Spleen (tissue), 11 donors: ENCODE measurements around the gene TSPO. TPM values are rescaled to one million over a fixed set of nuclear protein-coding genes. Genes with fewer than 3 reads are reported as not detected.

Experiments
- DNase-seq: peaks from one replicate; pipeline ENCODE4 v3.0.0-alpha.2; 2020
- H3K27ac ChIP-seq, 8 donors: fragments of 200-600 bp; sonication (generic) in 7 of 8; 1 replicate in 4 of 8; 2 replicates in 4 of 8; pipeline versions ENCODE4 v1.5.0 to v1.8.0; 2016 to 2021; ENCODE audit warnings: inconsistent platforms in 4 of 8, mild to moderate bottlenecking in 4 of 8, moderate library complexity in 1 of 8
- H3K27me3 ChIP-seq, 7 donors: fragments of 200-600 bp; sonication (generic) in 6 of 7; replicated peaks in 1 of 7; 1 replicate in 4 of 7; 2 replicates in 3 of 7; pipeline versions ENCODE4 v1.5.0 to v1.8.0; 2016 to 2021; ENCODE audit warnings: inconsistent platforms in 3 of 7, mild to moderate bottlenecking in 1 of 7
- H3K36me3 ChIP-seq, 6 donors: fragments of 200-600 bp; sonication (generic) in 5 of 6; 1 replicate in 4 of 6; 2 replicates in 2 of 6; pipeline versions ENCODE4 v1.5.0 to v1.8.0; 2016 to 2021; ENCODE audit warnings: inconsistent platforms in 2 of 6
- H3K4me1 ChIP-seq, 6 donors: fragments of 200-600 bp; sonication (generic) in 5 of 6; 1 replicate in 3 of 6; 2 replicates in 3 of 6; pipeline versions ENCODE4 v1.5.0 to v1.8.0; 2016 to 2021; ENCODE audit warnings: inconsistent platforms in 3 of 6
- H3K4me3 ChIP-seq, 8 donors: fragments of 200-600 bp; sonication (generic) in 7 of 8; 1 replicate in 4 of 8; 2 replicates in 4 of 8; pipeline versions ENCODE4 v1.5.0 to v1.8.0; 2016 to 2021; ENCODE audit warnings: inconsistent platforms in 4 of 8, mild to moderate bottlenecking in 4 of 8, moderate library complexity in 2 of 8
- H3K9me3 ChIP-seq, 8 donors: fragments of 200-600 bp; sonication (generic) in 7 of 8; 1 replicate in 4 of 8; 2 replicates in 4 of 8; pipeline versions ENCODE4 v1.5.0 to v1.8.0; 2016 to 2021; ENCODE audit warnings: inconsistent platforms in 4 of 8
- CTCF ChIP-seq, 11 experiments: fragments of 200-600 bp in 7 of 11; fragments of 450-650 bp in 4 of 11; sonication (generic) in 4 of 11; IDR thresholded peaks in 8 of 11; conservative IDR thresholded peaks in 3 of 11; 1 replicate in 7 of 11; 2 replicates in 4 of 11; pipeline versions ENCODE4 v1.4.0 to v1.8.0; 2016 to 2021; ENCODE audit warnings: antibody characterized with exemption in 11 of 11, inconsistent platforms in 4 of 11, mild to moderate bottlenecking in 1 of 11
- POLR2A ChIP-seq, 3 donors: fragments of 450-650 bp; IDR thresholded peaks; one replicate each; pipeline ENCODE4 v1.5.1; 2017; ENCODE audit warnings: antibody characterized with exemption in 3 of 3, mild to moderate bottlenecking in 1 of 3
- POLR2AphosphoS5 ChIP-seq, 3 donors: sonication (generic); formaldehyde crosslinking; IDR thresholded peaks; one replicate each; pipeline ENCODE4 v1.5.1; 2017; ENCODE audit warnings: antibody characterized with exemption in 3 of 3
- WGBS, 5 donors: extraction: QIAGEN DNeasy Blood & Tissue Kit in 3 of 5; methylation state at CpG; one replicate each; pipeline versions ENCODE4 v1.1.5 to v1.1.7; 2013 to 2018; 5-methylcytosine and 5-hydroxymethylcytosine counted together
- intact Hi-C: fragments of 100-400 bp; cut with DNase I; formaldehyde crosslinking; loops from one replicate; pipeline ENCODE4 v1.15.0; 2023; ENCODE audit warnings: low total_unique reads
- polyA plus RNA-seq, 3 donors: library from polyadenylated mRNA; stranded (reverse); fragments of 200-250 nt; gene quantifications; one replicate each; pipeline ENCODE4 v1.2.1, GENCODE V29; 2013
- total RNA-seq, 7 donors: library from RNA; depleted of rRNA in 3 of 7; stranded (reverse); fragments of >200 nt in 3 of 7; fragmentation: NEBNext Ultra II Directional in 4 of 7; extraction: Animal tissue kit (Norgen Biotek cat#: 25700) in 4 of 7; gene quantifications; one replicate each; pipeline versions ENCODE4 v1.1.0 to v1.2.1, GENCODE V29; 2016 to 2021
- donor health status: healthy with polysubstance abuse.
- donor health status: DM: no; HTN: no; CAD: no; lungs with moderate emphysema.
- donor health status: DM: no; HTN: no; CAD: no.
- donor health status: Bipolar disorder and iron deficiency.
- donor health status: healthy.
- donor health status: DM: no; HTN: no; CAD: no.
- donor health status: DM: yes; HTN: yes; CAD: no.

Gene TSPO
- total and polyA plus RNA-seq, 10 donors, result 90.1 to 596 (median 152) TPM

- no peaks in the 10 kb centered on the region for H3K9me3 ChIP-seq
- H3K4me1 ChIP-seq, result peaks cover 0 to 55% (median 23%) of the 10 kb centered on the region in 6 donors
- no peak for TF ChIP-seq CTCF (IDR thresholded peaks at IDR 0.05 in 8 of 11, conservative IDR thresholded peaks at IDR 0.05 in 3 of 11)
- 79 to 97% (median 89%) methylated on average over 5 to 18 of the region's 18 CpGs for WGBS, 5 donors
- peaks cover 0 to 79% (median 20%) of the 10 kb centered on the region in 6 donors for H3K36me3 ChIP-seq
- no peak overlapping the region for H3K4me3 ChIP-seq
- intact Hi-C loops, result no loop called here
- H3K27me3 ChIP-seq, result no peaks in the 10 kb centered on the region
- H3K27ac ChIP-seq, result peak overlapping the region in 1 of 8 donors; percentile 15
- no peak for DNase-seq
These were observed 12.0 kb downstream of the TSPO start for GRCh38 chr22:43163241-43163795.

- H3K4me1 ChIP-seq, result peaks cover 0 to 42% (median 17%) of the 10 kb centered on the region in 6 donors
- H3K9me3 ChIP-seq, result no peaks in the 10 kb centered on the region
- DNase-seq, result no peak
- peaks cover 0 to 82% (median 26%) of the 10 kb centered on the region in 6 donors for H3K36me3 ChIP-seq
- no peaks in the 10 kb centered on the region for H3K27me3 ChIP-seq
- 27 to 50% (median 42%) methylated on average over 16 of the region's 16 CpGs for WGBS, 5 donors
- H3K4me3 ChIP-seq, result no peak overlapping the region
- H3K27ac ChIP-seq, result no peak overlapping the region
- intact Hi-C loops, result no loop called here
- TF ChIP-seq POLR2AphosphoS5 (IDR thresholded peaks at IDR 0.05), result peak in 1 of 3 donors; percentile 4
- TF ChIP-seq CTCF (IDR thresholded peaks at IDR 0.05 in 8 of 11, conservative IDR thresholded peaks at IDR 0.05 in 3 of 11), result no peak
- TF ChIP-seq POLR2A (IDR thresholded peaks at IDR 0.05), result no peak
These were observed 13.3 kb downstream of the TSPO start for GRCh38 chr22:43164636-43165035.

DNA sequence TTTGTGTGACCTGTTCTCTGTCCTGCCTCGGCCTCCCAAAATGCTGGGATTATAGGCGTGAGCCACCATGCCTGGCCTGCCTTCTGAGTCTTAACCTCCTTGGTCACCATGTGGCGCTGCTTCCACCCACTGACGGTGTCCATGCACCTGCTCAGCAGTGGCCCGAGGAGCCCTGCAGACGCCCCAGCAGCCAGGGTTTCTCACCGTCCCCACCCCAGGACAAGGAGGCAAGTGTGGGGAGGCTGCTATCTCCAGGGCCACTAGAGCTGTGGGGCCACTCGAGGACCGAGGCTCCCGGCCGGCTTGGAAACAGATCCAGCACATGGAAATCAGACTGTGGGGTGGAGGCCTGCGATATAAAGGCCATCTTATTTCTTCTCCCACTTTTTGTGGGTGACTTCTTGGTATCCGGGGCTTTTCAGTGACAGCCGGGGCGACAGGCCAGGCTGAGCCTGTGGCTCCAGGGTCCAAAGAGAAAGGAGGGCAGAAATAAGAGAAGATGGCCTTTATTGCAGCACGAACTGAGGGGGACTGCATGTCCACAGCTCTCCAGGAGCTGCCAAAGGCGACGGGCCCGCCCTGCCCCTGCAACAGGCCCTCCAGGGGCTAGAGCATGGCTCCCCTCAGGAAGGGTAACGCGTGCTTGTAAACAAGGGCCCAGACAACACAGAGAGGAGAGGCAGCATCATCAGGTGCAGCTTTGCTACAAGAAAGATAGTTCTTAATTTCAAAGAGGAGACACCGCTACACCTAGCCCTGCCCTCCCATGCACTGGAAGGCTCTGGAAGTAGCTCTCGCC, 15.0 kb downstream of the TSPO start:
- no peaks in the 10 kb centered on the region for H3K9me3 ChIP-seq
- no peak overlapping the region for H3K27ac ChIP-seq
- H3K27me3 ChIP-seq, result no peaks in the 10 kb centered on the region
- 87 to 95% (median 91%) methylated on average over 23 of the region's 23 CpGs for WGBS, 5 donors
- H3K4me1 ChIP-seq, result peaks cover 0 to 46% (median 13%) of the 10 kb centered on the region in 6 donors
- TF ChIP-seq POLR2A (IDR thresholded peaks at IDR 0.05) (no peak), CTCF (IDR thresholded peaks at IDR 0.05 in 8 of 11, conservative IDR thresholded peaks at IDR 0.05 in 3 of 11) (no peak), POLR2AphosphoS5 (IDR thresholded peaks at IDR 0.05) (no peak)
- peaks cover 0 to 82% (median 37%) of the 10 kb centered on the region in 6 donors for H3K36me3 ChIP-seq
- no peak overlapping the region for H3K4me3 ChIP-seq
- intact Hi-C loops, result no loop called here
- DNase-seq, result no peak

DNA sequence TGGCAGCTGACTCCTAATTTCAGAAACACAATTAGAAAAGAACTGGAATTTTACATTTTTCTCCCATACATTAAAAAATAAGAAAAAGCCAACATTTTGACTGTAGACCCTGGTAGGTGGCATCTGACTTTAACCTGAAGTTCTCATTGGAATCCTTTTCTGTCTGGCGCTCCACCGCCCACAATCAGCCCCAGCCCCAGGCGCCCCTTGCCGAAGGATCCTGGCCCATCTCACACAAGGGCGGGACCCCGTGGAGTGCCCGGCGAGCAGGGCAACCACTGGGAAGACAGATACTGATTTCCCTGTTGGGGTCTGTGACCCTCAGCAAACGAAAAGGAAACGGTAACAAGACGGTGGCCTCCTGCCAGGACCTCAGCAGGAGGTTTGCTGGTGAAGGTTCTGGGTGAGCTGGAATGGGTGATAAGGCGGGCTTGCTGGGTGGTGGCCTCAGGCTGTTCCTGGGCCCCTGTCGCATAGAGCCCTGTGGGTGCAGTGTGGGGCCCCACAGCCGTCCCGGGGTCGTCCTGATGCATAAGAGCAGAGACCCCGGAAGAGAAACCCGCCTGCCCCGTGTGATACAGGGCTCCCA, 15.7 kb downstream of the TSPO start:
- intact Hi-C loops, result no loop called here
- Histone ChIP-seq H3K27ac (no peak overlapping the region), H3K9me3 (no peaks in the 10 kb centered on the region), H3K36me3 (peaks cover 0 to 82% (median 45%) of the 10 kb centered on the region in 6 donors), H3K27me3 (no peaks in the 10 kb centered on the region), H3K4me1 (peaks cover 0 to 46% (median 14%) of the 10 kb centered on the region in 6 donors), H3K4me3 (no peak overlapping the region)
- no peak for DNase-seq
- WGBS, 5 donors, result 87 to 93% (median 90%) methylated on average over 11 to 19 of the region's 19 CpGs
- TF ChIP-seq POLR2AphosphoS5 (IDR thresholded peaks at IDR 0.05) (no peak), CTCF (IDR thresholded peaks at IDR 0.05 in 8 of 11, conservative IDR thresholded peaks at IDR 0.05 in 3 of 11) (no peak), POLR2A (IDR thresholded peaks at IDR 0.05) (no peak)
